Pancreas (tissue), 10 donors: ENCODE data around the gene LRP8. TPM values are rescaled to one million over a fixed set of nuclear protein-coding genes. Genes with fewer than 3 reads are reported as not detected.
A peak's percentile ranks its signal among the peaks of the same experiment; 100 is the strongest.

ENCODE experiments used
- ATAC-seq, 4 donors: fragments of 200-7000 bp; cut with Tn5 transposase; one replicate each; pipeline versions ENCODE4 v1.8.0 to v1.9.1; 2020; ENCODE audit warnings: mild to moderate bottlenecking in 4 of 4, moderate library complexity in 4 of 4
- DNase-seq, 6 donors: peaks; one replicate each; pipeline ENCODE4 v3.0.0-alpha.2; 2020
- FAIRE-seq: peaks from 2 replicates; lab custom pipeline; 2012; peaks lifted over from hg19 to GRCh38; lab: Jason Lieb, UNC
- H3K27ac ChIP-seq, 4 donors: fragments of 200-600 bp; sonication (generic); 1 replicate in 3 of 4; 2 replicates in 1 of 4; pipeline versions ENCODE4 v1.5.0 to v1.8.0; 2020
- H3K27me3 ChIP-seq, 4 donors: fragments of 200-600 bp; one replicate each; pipeline ENCODE4 v1.8.0; 2021
- H3K36me3 ChIP-seq, 3 donors: fragments of 200-600 bp; sonication (generic) in 1 of 3; one replicate each; pipeline versions ENCODE4 v1.5.0 to v1.8.0; 2020 to 2021
- H3K4me1 ChIP-seq, 3 donors: fragments of 200-600 bp; one replicate each; pipeline ENCODE4 v1.8.0; 2021
- H3K4me3 ChIP-seq, 4 donors: fragments of 200-600 bp; sonication (generic) in 2 of 4; one replicate each; pipeline versions ENCODE4 v1.5.0 to v1.8.0; 2020 to 2021
- H3K9me3 ChIP-seq, 4 donors: fragments of 200-600 bp; one replicate each; pipeline ENCODE4 v1.8.0; 2021
- WGBS, 2 donors: extraction: QIAGEN DNeasy Blood & Tissue Kit; methylation state at CpG; one replicate each; pipeline ENCODE4 v1.1.7; 2013; 5-methylcytosine and 5-hydroxymethylcytosine counted together
- intact Hi-C, 3 donors: fragments of 100-400 bp; cut with DNase I; formaldehyde crosslinking; loops; one replicate each; pipeline versions ENCODE4 v1.11.1 to v1.14.2; 2022
- polyA plus RNA-seq, 2 donors: library from polyadenylated mRNA; stranded (reverse); fragments of 200-250 nt; gene quantifications; one replicate each; pipeline ENCODE4 v1.2.3, GENCODE V29; 2013
- total RNA-seq, 6 donors: library from RNA; stranded (reverse); fragmentation: NEBNext Ultra II Directional in 4 of 6; extraction: Animal tissue kit (Norgen Biotek cat#: 25700) in 4 of 6; gene quantifications; one replicate each; pipeline versions ENCODE4 v1.2.1 to v1.2.4, GENCODE V29; 2021 to 2023
- TF ChIP-seq, protein P1 (sequence below), 4 donors: fragments of 200-600 bp; sonication (generic) in 3 of 4; IDR thresholded peaks; one replicate each; pipeline versions ENCODE4 v1.5.0 to v1.8.0; 2021; ENCODE audit warnings: antibody characterized with exemption in 4 of 4
- donor health status: healthy with polysubstance abuse.
- donor health status: DM: no; HTN: no; CAD: no; lungs with moderate emphysema.
- donor health status: DM: no; HTN: no; CAD: no.
- donor health status: control.
- donor health status: control.
- donor health status: Bipolar disorder and iron deficiency.
- donor health status: DM: yes; HTN: yes; CAD: no.
- donor health status: DM: no; HTN: no; CAD: no.
- donor health status: DM: no; HTN: no; CAD: no.
- donor health status: DM: yes; HTN: yes; CAD: no.

LRP8 gene
- total and polyA plus RNA-seq, 8 donors, result 0.08 to 2.3 (median 0.59) TPM

DNA sequence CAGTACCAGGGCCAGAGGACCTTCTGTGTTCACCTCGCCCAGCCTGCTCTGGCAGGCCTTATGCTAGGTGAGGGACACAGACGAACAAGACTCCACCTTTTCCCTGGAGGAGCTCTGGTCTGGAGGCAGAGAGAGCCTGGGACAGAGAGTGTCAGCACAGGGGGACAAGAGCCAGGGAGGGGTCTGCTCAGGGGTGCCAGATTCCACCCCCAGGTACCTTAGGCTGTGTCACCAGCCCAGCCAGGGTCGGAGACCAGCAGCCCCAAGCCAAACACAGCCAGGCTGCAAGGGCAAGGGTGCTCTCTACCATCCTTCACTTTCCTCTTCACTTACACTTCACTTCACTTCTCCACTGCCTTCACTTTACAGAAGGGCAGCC lies 4.3 kb upstream of the LRP8 start:
- Histone ChIP-seq H3K27ac (no peak overlapping the region), H3K27me3 (no peaks in the 10 kb centered on the region), H3K4me1 (no peaks in the 10 kb centered on the region), H3K9me3 (no peaks in the 10 kb centered on the region), H3K4me3 (no peak overlapping the region), H3K36me3 (no peaks in the 10 kb centered on the region)
- intact Hi-C loops, result no loop called here
- FAIRE-seq, result no peak
- TF ChIP-seq, protein P1, sequence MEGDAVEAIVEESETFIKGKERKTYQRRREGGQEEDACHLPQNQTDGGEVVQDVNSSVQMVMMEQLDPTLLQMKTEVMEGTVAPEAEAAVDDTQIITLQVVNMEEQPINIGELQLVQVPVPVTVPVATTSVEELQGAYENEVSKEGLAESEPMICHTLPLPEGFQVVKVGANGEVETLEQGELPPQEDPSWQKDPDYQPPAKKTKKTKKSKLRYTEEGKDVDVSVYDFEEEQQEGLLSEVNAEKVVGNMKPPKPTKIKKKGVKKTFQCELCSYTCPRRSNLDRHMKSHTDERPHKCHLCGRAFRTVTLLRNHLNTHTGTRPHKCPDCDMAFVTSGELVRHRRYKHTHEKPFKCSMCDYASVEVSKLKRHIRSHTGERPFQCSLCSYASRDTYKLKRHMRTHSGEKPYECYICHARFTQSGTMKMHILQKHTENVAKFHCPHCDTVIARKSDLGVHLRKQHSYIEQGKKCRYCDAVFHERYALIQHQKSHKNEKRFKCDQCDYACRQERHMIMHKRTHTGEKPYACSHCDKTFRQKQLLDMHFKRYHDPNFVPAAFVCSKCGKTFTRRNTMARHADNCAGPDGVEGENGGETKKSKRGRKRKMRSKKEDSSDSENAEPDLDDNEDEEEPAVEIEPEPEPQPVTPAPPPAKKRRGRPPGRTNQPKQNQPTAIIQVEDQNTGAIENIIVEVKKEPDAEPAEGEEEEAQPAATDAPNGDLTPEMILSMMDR (IDR thresholded peaks at IDR 0.05), result no peak
- WGBS, 2 donors, result 76 to 80% methylated on average over 3 of the region's 3 CpGs
- no peak for ATAC-seq
- DNase-seq, result peak in 1 of 6 donors; percentile 15

DNA sequence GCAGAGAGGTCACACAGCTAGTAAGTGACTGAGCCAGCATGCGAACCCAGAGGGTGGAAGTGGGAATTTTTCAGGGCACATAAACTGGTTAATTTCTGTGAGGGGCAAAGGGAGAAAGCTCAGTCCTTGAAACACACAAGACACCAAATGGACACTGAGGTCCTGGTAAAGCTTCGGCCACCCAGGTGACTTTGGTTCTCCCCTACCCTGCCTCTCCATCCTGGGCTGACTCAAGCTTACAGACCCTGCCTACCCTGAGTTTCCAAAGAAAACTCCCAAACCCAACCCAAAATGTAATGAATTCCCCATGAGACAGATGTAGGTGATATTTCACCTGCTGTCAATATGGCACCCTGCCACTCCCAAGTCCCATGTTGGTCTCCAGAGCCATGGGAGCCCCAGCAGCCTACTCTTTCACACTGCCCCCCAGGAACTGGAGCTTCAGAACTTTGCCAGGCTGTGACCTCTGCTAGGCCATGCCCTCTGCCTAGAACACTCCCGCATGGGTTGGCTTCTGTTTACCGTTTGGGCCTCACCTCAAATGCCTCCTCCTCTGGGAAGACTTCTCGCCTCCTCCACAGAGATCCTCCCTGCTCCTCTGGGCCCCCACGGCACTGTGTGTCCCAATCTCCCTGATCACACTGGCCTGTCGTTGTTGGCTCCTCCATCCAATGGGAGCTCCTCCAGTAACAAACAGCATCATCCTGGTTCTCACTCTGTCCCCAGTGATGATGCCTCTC lies 3.7 kb upstream of the LRP8 start:
- ATAC-seq, result no peak
- Histone ChIP-seq H3K27ac (no peak overlapping the region), H3K9me3 (no peaks in the 10 kb centered on the region), H3K4me1 (peaks cover 0 to 4% (median 0%) of the 10 kb centered on the region in 3 donors), H3K4me3 (no peak overlapping the region), H3K27me3 (no peaks in the 10 kb centered on the region), H3K36me3 (no peaks in the 10 kb centered on the region)
- peak in 2 of 6 donors; percentile 7 to 18 for DNase-seq
- intact Hi-C loops, result no loop called here
- FAIRE-seq, result no peak
- 85 to 87% methylated on average over 7 of the region's 7 CpGs for WGBS, 2 donors
- TF ChIP-seq, protein P1 (IDR thresholded peaks at IDR 0.05), result no peak

DNA sequence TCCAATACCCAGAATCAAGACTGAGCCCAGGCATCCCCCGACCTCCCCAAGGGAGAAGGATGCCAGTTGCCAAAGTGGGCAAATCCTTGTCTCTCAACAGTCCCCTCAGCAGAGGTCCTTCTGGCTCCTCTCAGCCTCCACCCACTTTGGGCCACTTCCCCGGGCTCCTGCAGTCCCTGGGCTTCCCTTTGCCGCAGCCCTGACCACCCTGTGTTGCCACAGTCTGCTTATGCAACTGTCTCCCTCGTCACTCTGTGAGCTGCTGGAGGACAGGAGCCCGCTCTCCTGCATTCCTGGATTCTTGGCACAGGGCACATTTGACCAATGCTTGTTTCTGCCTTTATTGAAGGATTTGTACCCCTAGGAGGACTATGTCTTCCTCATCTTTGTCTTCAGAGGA lies 2.9 kb upstream of the LRP8 start:
- H3K9me3 ChIP-seq, result no peaks in the 10 kb centered on the region

DNA sequence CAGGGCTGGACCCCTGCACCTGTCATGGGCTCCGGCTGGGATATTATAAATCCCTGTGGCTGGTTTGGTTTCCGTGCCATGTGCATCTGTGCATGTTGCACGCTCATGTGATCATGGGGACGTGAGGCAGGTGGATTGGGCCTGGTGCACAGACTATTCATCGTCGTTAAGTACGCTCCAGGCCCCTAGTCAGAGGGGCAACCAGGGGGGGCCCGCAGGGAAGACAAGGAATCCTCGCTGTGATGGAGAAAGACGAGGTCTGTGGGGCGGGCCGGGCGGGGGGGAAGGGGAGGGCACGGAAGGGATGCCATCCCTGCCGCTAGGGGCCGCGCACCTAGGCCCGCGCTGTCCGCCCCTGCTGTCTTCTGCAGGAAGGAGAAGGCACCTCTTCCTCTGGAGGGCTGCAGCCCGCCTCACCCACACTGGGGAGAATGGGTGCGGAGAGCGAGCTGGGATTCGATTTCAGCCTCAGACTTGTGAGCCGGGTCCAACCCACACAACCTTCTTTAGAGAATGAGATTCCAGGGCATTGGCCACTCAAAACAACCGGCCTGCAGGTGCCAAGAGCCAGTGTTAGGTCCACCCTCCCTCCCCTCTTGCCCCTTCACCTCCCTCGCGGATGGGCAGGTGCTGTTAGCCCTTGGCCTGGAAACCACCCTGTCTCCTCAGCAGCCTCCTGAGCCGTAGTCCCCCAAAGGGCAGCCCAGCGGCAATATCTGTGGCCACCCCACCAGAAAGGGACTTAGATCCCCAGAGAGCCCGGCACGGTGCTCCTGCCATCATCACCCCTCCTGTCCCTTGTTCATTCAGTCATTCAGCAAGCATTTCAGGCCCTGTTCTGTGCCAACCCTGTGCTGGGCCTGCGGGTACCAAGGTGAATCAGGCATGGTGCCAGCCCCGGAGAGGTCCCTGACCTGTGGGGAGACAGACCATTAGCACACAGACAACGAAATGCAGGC lies 950 bp upstream of the LRP8 start:
- TF ChIP-seq, protein P1 (IDR thresholded peaks at IDR 0.05), result no peak
- Histone ChIP-seq H3K27me3 (no peaks in the 10 kb centered on the region), H3K4me1 (peaks cover 4 to 7% (median 5%) of the 10 kb centered on the region in 3 donors), H3K27ac (no peak overlapping the region), H3K9me3 (no peaks in the 10 kb centered on the region), H3K36me3 (no peaks in the 10 kb centered on the region), H3K4me3 (no peak overlapping the region)
- ATAC-seq (no peak), FAIRE-seq (no peak), DNase-seq (peak in 2 of 6 donors; percentile 49 to 57)
- intact Hi-C loops, result no loop called here
- 84 to 86% methylated on average over 35 of the region's 35 CpGs for WGBS, 2 donors

More for the DNA sequence above, 2.9 kb upstream of the LRP8 start:
- no peaks in the 10 kb centered on the region for H3K36me3 ChIP-seq
- WGBS, 2 donors, result 53 to 70% methylated on average over 5 of the region's 5 CpGs
- TF ChIP-seq, protein P1 (IDR thresholded peaks at IDR 0.05), result no peak
- intact Hi-C loops, result no loop called here
- no peak overlapping the region for H3K4me3 ChIP-seq
- no peaks in the 10 kb centered on the region for H3K27me3 ChIP-seq
- no peak overlapping the region for H3K27ac ChIP-seq
- no peak for ATAC-seq
- FAIRE-seq, result no peak
- H3K4me1 ChIP-seq, result peaks cover 0 to 4% (median 0%) of the 10 kb centered on the region in 3 donors
- peak in 1 of 6 donors; percentile 47 for DNase-seq
